ENCODE measurements around the gene DESI1. TPM values are rescaled to one million over a fixed set of nuclear protein-coding genes. Genes with fewer than 3 reads are reported as not detected.

DESI1 gene
- total and polyA plus RNA-seq, 7 experiments from 2014 or later, result 10.9 to 45.7 (median 23.7) TPM

- ChIA-PET POLR2A (interaction anchor here (0.6 to 0.7 kb wide), 2 partner anchors 18 to 116 kb away, joined by 3 to 7 read pairs; no protein-coding TSS in a partner anchor), CTCF (interaction anchor here (1.4 kb wide), 1 partner anchor 176 kb away, joined by 3 read pairs; no protein-coding TSS in a partner anchor)
- Histone ChIP-seq H3K27me3 (ENCODE audit: control insufficient read depth in 2 of 2, insufficient read depth in 2 of 2, low read length in 2 of 2) (no peaks in the 10 kb centered on the region), H3K27ac (ENCODE audit: low read depth, low read length) (no peak overlapping the region), H3K4me3 (ENCODE audit: low read length) (no peak overlapping the region), H3K36me3 (ENCODE audit: control insufficient read depth in 2 of 3, insufficient read depth in 3 of 3, low read length in 3 of 3) (peaks cover 0 to 88% (median 0%) of the 10 kb centered on the region in 3 experiments), H3K9me3 (ENCODE audit: control insufficient read depth in 2 of 3, low read length in 3 of 3) (no peaks in the 10 kb centered on the region), H3K4me1 (ENCODE audit: control insufficient read depth in 2 of 2, insufficient read depth in 2 of 2, low read length in 2 of 2) (no peaks in the 10 kb centered on the region)
- Mint-ChIP-seq H3K27me3 (no peaks in the 10 kb centered on the region), H3K4me1 (peaks cover 0 to 5% (median 0%) of the 10 kb centered on the region in 7 donors), H3K27ac (no peak overlapping the region), H3K36me3 (peaks cover 0 to 33% (median 4%) of the 10 kb centered on the region in 5 donors), H3K4me3 (no peak overlapping the region), H3K9me3 (no peaks in the 10 kb centered on the region)
- DNase-seq (no peak), ATAC-seq (no peak)
- intact Hi-C loops (cut with micrococcal nuclease), result no loop called here
Measured at GRCh38 chr22:41579297-41579996, 41.4 kb downstream of the DESI1 start.

- CTCF ChIA-PET, result no interaction called here
- peaks cover 0 to 81% (median 0%) of the 10 kb centered on the region in 3 experiments for H3K36me3 ChIP-seq (ENCODE audit: control insufficient read depth in 2 of 3, insufficient read depth in 3 of 3, low read length in 3 of 3)
- no peak overlapping the region for H3K27ac ChIP-seq (ENCODE audit: low read depth, low read length)
- H3K4me1 ChIP-seq (ENCODE audit: control insufficient read depth in 2 of 2, insufficient read depth in 2 of 2, low read length in 2 of 2), result no peaks in the 10 kb centered on the region
- H3K9me3 ChIP-seq (ENCODE audit: control insufficient read depth in 2 of 3, low read length in 3 of 3), result no peaks in the 10 kb centered on the region
- Mint-ChIP-seq H3K27ac (no peak overlapping the region), H3K4me3 (no peak overlapping the region), H3K36me3 (peaks cover 0 to 30% (median 4%) of the 10 kb centered on the region in 5 donors), H3K4me1 (peaks cover 0 to 5% (median 0%) of the 10 kb centered on the region in 7 donors), H3K27me3 (no peaks in the 10 kb centered on the region), H3K9me3 (no peaks in the 10 kb centered on the region)
- DNase-seq (no peak), ATAC-seq (no peak)
- POLR2A ChIA-PET, result no interaction called here
- H3K27me3 ChIP-seq (ENCODE audit: control insufficient read depth in 2 of 2, insufficient read depth in 2 of 2, low read length in 2 of 2), result no peaks in the 10 kb centered on the region
- intact Hi-C loops (cut with micrococcal nuclease), result no loop called here
- H3K4me3 ChIP-seq (ENCODE audit: low read length), result no peak overlapping the region
Measured at GRCh38 chr22:41578818-41579217, 42.0 kb downstream of the DESI1 start.

- no peak overlapping the region for H3K4me3 Mint-ChIP-seq
- POLR2A ChIA-PET, result no interaction called here
- no peak overlapping the region for H3K27ac ChIP-seq (ENCODE audit: low read depth, low read length)
- H3K9me3 Mint-ChIP-seq, result no peaks in the 10 kb centered on the region
- H3K4me1 Mint-ChIP-seq, result peaks cover 0 to 5% (median 0%) of the 10 kb centered on the region in 7 donors
- no peak for ATAC-seq
- no peak overlapping the region for H3K27ac Mint-ChIP-seq
- H3K4me1 ChIP-seq (ENCODE audit: control insufficient read depth in 2 of 2, insufficient read depth in 2 of 2, low read length in 2 of 2), result no peaks in the 10 kb centered on the region
- H3K9me3 ChIP-seq (ENCODE audit: control insufficient read depth in 2 of 3, low read length in 3 of 3), result no peaks in the 10 kb centered on the region
- intact Hi-C loops (cut with micrococcal nuclease), result no loop called here
- H3K36me3 Mint-ChIP-seq, result peaks cover 0 to 27% (median 4%) of the 10 kb centered on the region in 5 donors
- no peak overlapping the region for H3K4me3 ChIP-seq (ENCODE audit: low read length)
- H3K36me3 ChIP-seq (ENCODE audit: control insufficient read depth in 2 of 3, insufficient read depth in 3 of 3, low read length in 3 of 3), result peaks cover 0 to 74% (median 0%) of the 10 kb centered on the region in 3 experiments
- no peaks in the 10 kb centered on the region for H3K27me3 ChIP-seq (ENCODE audit: control insufficient read depth in 2 of 2, insufficient read depth in 2 of 2, low read length in 2 of 2)
- no peak for DNase-seq
- no peaks in the 10 kb centered on the region for H3K27me3 Mint-ChIP-seq
- CTCF ChIA-PET, result no interaction called here
Measured at GRCh38 chr22:41578114-41578513, 42.7 kb downstream of the DESI1 start.

- H3K27me3 Mint-ChIP-seq, result no peaks in the 10 kb centered on the region
- Histone ChIP-seq H3K36me3 (ENCODE audit: control insufficient read depth in 2 of 3, insufficient read depth in 3 of 3, low read length in 3 of 3) (peaks cover 0 to 62% (median 0%) of the 10 kb centered on the region in 3 experiments), H3K27me3 (ENCODE audit: control insufficient read depth in 2 of 2, insufficient read depth in 2 of 2, low read length in 2 of 2) (no peaks in the 10 kb centered on the region), H3K27ac (ENCODE audit: low read depth, low read length) (no peak overlapping the region), H3K9me3 (ENCODE audit: control insufficient read depth in 2 of 3, low read length in 3 of 3) (no peaks in the 10 kb centered on the region), H3K4me3 (ENCODE audit: low read length) (no peak overlapping the region), H3K4me1 (ENCODE audit: control insufficient read depth in 2 of 2, insufficient read depth in 2 of 2, low read length in 2 of 2) (no peaks in the 10 kb centered on the region)
- no peak overlapping the region for H3K4me3 Mint-ChIP-seq
- peaks cover 0 to 5% (median 0%) of the 10 kb centered on the region in 7 donors for H3K4me1 Mint-ChIP-seq
- POLR2A ChIA-PET, result no interaction called here
- CTCF ChIA-PET, result interaction anchor here (0.6 kb wide), 1 partner anchor 39 kb away, joined by 3 read pairs; no protein-coding TSS in a partner anchor
- peaks cover 0 to 19% (median 3%) of the 10 kb centered on the region in 5 donors for H3K36me3 Mint-ChIP-seq
- intact Hi-C loops (cut with micrococcal nuclease), result loop anchor here in 1 of 2 donors (1.0 kb wide), 1 partner anchor 13 kb away; no protein-coding TSS in a partner anchor
- peak in 5 of 9 donors; percentile 10 to 31 (median 22) for DNase-seq
- ATAC-seq, result peak; percentile 67
- H3K9me3 Mint-ChIP-seq, result no peaks in the 10 kb centered on the region
- H3K27ac Mint-ChIP-seq, result no peak overlapping the region
Measured at GRCh38 chr22:41576877-41577276, 44.0 kb downstream of the DESI1 start.

GRCh38 chr22:41575533-41575932 lies 45.3 kb downstream of the DESI1 start:
- Mint-ChIP-seq H3K36me3 (peaks cover 0 to 19% (median 3%) of the 10 kb centered on the region in 5 donors), H3K27me3 (no peaks in the 10 kb centered on the region), H3K4me1 (peaks cover 0 to 5% (median 0%) of the 10 kb centered on the region in 7 donors), H3K27ac (no peak overlapping the region), H3K9me3 (no peaks in the 10 kb centered on the region), H3K4me3 (no peak overlapping the region)
- H3K36me3 ChIP-seq (ENCODE audit: control insufficient read depth in 2 of 3, insufficient read depth in 3 of 3, low read length in 3 of 3), result peaks cover 0 to 54% (median 0%) of the 10 kb centered on the region in 3 experiments
- H3K27ac ChIP-seq (ENCODE audit: low read depth, low read length), result no peak overlapping the region
- no peaks in the 10 kb centered on the region for H3K4me1 ChIP-seq (ENCODE audit: control insufficient read depth in 2 of 2, insufficient read depth in 2 of 2, low read length in 2 of 2)
- ChIA-PET POLR2A (no interaction called here), CTCF (no interaction called here)
- intact Hi-C loops (cut with micrococcal nuclease), result no loop called here
- no peak overlapping the region for H3K4me3 ChIP-seq (ENCODE audit: low read length)
- H3K9me3 ChIP-seq (ENCODE audit: control insufficient read depth in 2 of 3, low read length in 3 of 3), result no peaks in the 10 kb centered on the region
- ATAC-seq (no peak), DNase-seq (no peak)
- no peaks in the 10 kb centered on the region for H3K27me3 ChIP-seq (ENCODE audit: control insufficient read depth in 2 of 2, insufficient read depth in 2 of 2, low read length in 2 of 2)

- DNase-seq, result no peak
- CTCF ChIA-PET, result no interaction called here
- Histone ChIP-seq H3K4me3 (ENCODE audit: low read length) (no peak overlapping the region), H3K27me3 (ENCODE audit: control insufficient read depth in 2 of 2, insufficient read depth in 2 of 2, low read length in 2 of 2) (no peaks in the 10 kb centered on the region), H3K9me3 (ENCODE audit: control insufficient read depth in 2 of 3, low read length in 3 of 3) (no peaks in the 10 kb centered on the region), H3K4me1 (ENCODE audit: control insufficient read depth in 2 of 2, insufficient read depth in 2 of 2, low read length in 2 of 2) (no peaks in the 10 kb centered on the region), H3K27ac (ENCODE audit: low read depth, low read length) (no peak overlapping the region), H3K36me3 (ENCODE audit: control insufficient read depth in 2 of 3, insufficient read depth in 3 of 3, low read length in 3 of 3) (peaks cover 0 to 48% (median 0%) of the 10 kb centered on the region in 3 experiments)
- POLR2A ChIA-PET, result no interaction called here
- peaks cover 0 to 14% (median 3%) of the 10 kb centered on the region in 5 donors for H3K36me3 Mint-ChIP-seq
- H3K27ac Mint-ChIP-seq, result no peak overlapping the region
- no peak for ATAC-seq
- no peaks in the 10 kb centered on the region for H3K9me3 Mint-ChIP-seq
- intact Hi-C loops (cut with micrococcal nuclease), result no loop called here
- H3K4me3 Mint-ChIP-seq, result no peak overlapping the region
- no peaks in the 10 kb centered on the region for H3K4me1 Mint-ChIP-seq
- no peaks in the 10 kb centered on the region for H3K27me3 Mint-ChIP-seq
Measured at GRCh38 chr22:41574847-41575381, 45.9 kb downstream of the DESI1 start.
